Activated naive CD8-positive, alpha-beta T cell treated with anti-CD3 and anti-CD28 coated beads, Interleukin-2, amount 50 U/mL, for 24 hours (primary cell): Measurements from ENCODE around the gene RFX3.

ENCODE experiments used
- ATAC-seq: fragments of 150-1000 bp; cut with Tn5 transposase; one replicate; pipeline ENCODE4 v1.10.0; 2021
- DNase-seq: peaks from one replicate; pipeline ENCODE4 v3.0.0; 2021
- H3K27ac Mint-ChIP-seq: one replicate; pipeline ENCODE4 v1.8.0; 2021; ENCODE audit warnings: mild to moderate bottlenecking, mixed read lengths
- H3K27me3 Mint-ChIP-seq: one replicate; pipeline ENCODE4 v1.8.0; 2021; ENCODE audit warnings: mixed read lengths
- H3K36me3 Mint-ChIP-seq: one replicate; pipeline ENCODE4 v1.8.0; 2021; ENCODE audit warnings: low read depth, mixed read lengths
- H3K4me1 Mint-ChIP-seq: one replicate; pipeline ENCODE4 v1.8.0; 2021; ENCODE audit warnings: mixed read lengths
- H3K4me3 Mint-ChIP-seq: one replicate; pipeline ENCODE4 v1.8.0; 2021; ENCODE audit warnings: mild to moderate bottlenecking, moderate library complexity, mixed read lengths
- H3K9me3 Mint-ChIP-seq: one replicate; pipeline ENCODE4 v1.8.0; 2021; ENCODE audit warnings: mixed read lengths

Gene RFX3

DNA sequence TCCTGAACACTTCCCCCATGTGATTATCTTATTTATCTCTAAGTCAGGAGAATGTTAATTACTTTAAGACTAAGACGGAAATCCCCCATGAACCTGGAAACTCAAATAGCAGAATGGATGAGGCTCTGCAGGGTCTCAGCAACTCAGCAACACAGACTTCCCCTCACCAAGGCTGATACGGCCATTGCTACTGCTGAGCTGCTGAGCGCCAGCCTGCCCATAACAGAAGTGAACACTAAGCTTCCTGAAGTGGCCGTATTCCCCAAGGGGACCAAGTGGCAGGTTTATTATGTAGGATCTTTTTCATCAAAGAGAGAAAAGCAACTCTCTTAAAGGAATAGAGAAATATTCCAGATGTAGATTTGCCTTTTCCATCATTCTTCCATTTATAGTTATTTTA is 311.1 kb downstream of the RFX3 start:
- Mint-ChIP-seq H3K27me3 (peaks cover 10% of the 10 kb centered on the region), H3K4me1 (no peaks in the 10 kb centered on the region), H3K27ac (no peak overlapping the region), H3K36me3 (no peaks in the 10 kb centered on the region), H3K9me3 (no peaks in the 10 kb centered on the region), H3K4me3 (no peak overlapping the region)
- DNase-seq (no peak), ATAC-seq (no peak)

DNA sequence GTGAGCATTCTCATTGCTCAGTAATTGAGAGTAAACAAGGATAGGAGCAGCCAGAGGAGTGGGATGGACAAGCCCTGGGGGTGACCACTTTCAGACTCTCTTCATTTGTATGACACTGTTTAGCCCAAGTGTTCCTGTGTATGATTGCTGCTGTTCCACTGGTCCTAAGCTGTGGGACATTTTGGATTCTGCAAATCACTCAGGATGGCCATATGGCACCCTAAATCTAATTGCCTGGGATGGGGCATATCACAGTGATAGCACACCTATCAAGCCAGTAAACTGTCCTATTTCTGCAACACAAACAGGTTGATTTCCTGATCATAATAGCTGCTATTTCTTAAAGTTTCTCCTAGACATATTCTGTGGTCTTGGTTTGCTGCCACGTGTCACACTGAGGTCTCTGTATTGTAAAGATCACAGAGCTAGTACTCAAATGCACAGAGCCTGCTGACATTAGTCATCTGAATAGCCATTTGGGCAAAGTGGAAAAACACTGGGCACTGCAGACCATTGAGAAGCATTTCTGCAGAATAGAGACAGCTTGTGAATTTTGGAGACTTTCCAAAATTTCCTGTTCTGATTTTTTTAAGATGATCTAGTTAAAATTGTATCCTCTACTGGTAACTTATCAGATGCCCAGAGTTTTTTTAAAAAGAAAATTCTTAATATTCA is 320.2 kb downstream of the RFX3 start:
- no peaks in the 10 kb centered on the region for H3K4me1 Mint-ChIP-seq

DNA sequence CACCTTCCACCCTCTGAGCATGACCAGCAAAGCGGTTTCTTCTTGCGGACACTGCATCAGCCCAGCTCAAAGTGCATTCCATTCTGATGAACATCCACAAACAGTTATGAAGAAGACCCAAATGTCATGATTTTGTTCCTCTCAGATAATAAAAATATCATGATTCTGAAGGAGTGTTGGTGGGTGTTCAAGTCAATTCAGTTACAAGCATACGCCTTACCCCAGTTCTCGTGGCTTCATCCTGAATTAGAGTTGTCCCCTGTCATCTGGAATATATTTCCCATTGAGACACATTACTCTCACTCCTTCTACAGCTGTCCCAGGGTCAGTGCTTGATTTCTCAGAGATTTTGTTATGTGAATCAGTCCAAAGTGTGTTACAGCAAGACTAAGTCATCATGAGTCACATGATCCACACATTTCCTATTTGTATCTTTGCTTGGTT is 325.4 kb downstream of the RFX3 start:
- DNase-seq (no peak), ATAC-seq (no peak)
- Mint-ChIP-seq H3K4me3 (no peak overlapping the region), H3K36me3 (no peaks in the 10 kb centered on the region), H3K27me3 (peaks cover 22% of the 10 kb centered on the region), H3K9me3 (no peaks in the 10 kb centered on the region), H3K27ac (no peak overlapping the region), H3K4me1 (no peaks in the 10 kb centered on the region)

More for the DNA sequence above, 320.2 kb downstream of the RFX3 start:
- H3K9me3 Mint-ChIP-seq = no peaks in the 10 kb centered on the region
- H3K27me3 Mint-ChIP-seq = peaks cover 14% of the 10 kb centered on the region
- no peaks in the 10 kb centered on the region for H3K36me3 Mint-ChIP-seq
- no peak for ATAC-seq
- DNase-seq = no peak
- H3K27ac Mint-ChIP-seq = no peak overlapping the region
- H3K4me3 Mint-ChIP-seq = no peak overlapping the region

DNA sequence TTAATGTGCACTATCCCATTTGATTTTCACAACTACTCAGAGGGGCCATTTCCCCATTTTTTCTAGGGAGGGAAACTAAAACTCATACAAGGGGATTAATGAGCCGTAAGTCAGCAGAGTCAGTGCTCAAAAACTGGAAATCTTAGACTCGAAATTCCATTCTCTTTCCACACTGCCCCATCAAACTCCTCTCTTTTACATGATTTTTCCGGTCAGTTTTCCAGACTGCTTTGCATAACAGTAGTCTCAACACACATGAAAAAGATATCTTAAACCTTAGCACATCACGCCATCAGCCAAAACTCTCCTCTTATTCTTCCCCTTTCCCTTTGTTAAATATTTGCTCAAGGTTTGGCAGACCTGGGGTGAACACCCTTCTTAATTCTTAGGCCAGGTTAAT is 332.0 kb downstream of the RFX3 start:
- H3K36me3 Mint-ChIP-seq = no peaks in the 10 kb centered on the region
- no peak overlapping the region for H3K4me3 Mint-ChIP-seq
- peaks cover 11% of the 10 kb centered on the region for H3K27me3 Mint-ChIP-seq
- H3K4me1 Mint-ChIP-seq = no peaks in the 10 kb centered on the region
- H3K9me3 Mint-ChIP-seq = no peaks in the 10 kb centered on the region
- no peak for ATAC-seq
- H3K27ac Mint-ChIP-seq = no peak overlapping the region
- DNase-seq = no peak

DNA sequence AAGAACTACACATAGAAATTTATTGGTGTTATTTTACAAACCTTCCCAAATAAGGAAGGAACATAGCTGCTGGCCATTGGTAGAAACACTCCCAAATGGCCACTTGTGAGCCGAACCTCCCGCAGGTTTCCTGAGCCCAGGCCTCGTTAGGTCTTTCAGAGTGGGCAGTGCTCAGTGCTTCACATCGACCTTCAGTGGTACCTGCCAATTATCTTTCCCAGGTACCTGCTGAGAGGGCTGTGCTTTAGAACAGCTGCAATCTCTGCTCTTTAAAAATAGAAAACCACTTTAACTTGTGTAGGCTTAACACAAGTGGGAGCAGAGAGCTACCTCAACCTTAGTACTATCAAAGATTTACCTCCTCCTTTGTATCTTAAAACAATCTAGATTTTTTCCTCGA is 334.1 kb downstream of the RFX3 start:
- Mint-ChIP-seq H3K27ac (no peak overlapping the region), H3K4me1 (no peaks in the 10 kb centered on the region), H3K27me3 (peaks cover 16% of the 10 kb centered on the region)

DNA sequence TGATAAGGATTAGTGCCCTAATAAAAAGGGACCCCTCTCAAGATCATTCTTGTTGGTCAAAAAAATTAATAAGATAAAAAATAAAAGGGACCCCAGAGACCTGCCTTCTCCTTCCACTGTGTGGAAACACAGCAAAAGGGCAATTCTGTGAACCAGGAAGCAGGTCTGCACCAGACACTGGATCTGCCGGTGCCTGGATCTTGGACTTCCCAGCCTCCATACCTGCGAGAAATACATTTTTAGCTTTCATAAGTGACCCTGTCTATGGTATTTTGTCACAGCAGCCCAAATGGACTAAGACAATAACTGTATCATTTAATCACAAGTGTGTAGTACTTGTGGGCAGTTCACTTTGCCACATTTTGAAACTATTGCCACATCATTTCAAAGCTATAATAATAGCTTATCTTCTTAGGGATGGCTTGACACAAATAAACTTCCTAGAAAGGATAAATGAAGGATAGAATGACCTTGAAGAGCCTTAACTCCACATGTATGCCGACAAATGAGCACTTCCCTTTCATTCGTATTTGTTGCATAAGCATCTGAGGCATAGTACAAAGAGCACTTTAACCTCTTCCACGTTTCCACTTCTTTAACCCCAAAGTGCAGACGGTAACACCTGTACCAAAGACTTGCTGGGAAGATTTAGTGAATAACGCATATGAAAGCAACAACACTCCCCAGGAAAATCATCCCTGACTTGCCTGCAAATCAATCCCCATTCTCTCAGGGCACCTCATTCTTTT is 336.5 kb downstream of the RFX3 start:
- H3K27me3 Mint-ChIP-seq = peaks cover 9% of the 10 kb centered on the region
- no peak overlapping the region for H3K4me3 Mint-ChIP-seq
- no peaks in the 10 kb centered on the region for H3K4me1 Mint-ChIP-seq
- H3K9me3 Mint-ChIP-seq = no peaks in the 10 kb centered on the region
- H3K27ac Mint-ChIP-seq = no peak overlapping the region
- DNase-seq = no peak
- ATAC-seq = no peak
- H3K36me3 Mint-ChIP-seq = no peaks in the 10 kb centered on the region

More for the DNA sequence above, 334.1 kb downstream of the RFX3 start:
- no peaks in the 10 kb centered on the region for H3K9me3 Mint-ChIP-seq
- ATAC-seq (no peak), DNase-seq (no peak)
- no peak overlapping the region for H3K4me3 Mint-ChIP-seq
- H3K36me3 Mint-ChIP-seq = no peaks in the 10 kb centered on the region

DNA sequence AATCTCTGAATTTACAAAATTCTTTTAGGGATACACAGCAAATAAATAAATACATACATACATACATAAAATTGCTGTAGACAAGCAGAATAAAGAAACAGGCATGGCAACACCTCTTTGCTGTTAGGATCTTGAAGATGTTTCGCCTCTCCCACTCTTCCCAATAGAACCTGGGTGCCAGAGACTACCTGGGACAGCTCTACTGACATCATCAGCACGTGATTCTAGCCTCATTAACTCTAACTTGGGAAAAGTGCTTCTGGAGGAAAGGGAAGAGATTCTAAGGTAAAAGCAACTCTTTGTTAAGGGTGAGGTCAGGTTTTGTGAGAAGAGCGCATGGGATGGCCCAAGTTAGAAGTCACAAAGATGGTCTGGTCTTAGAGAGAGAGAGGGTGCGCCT is 339.1 kb downstream of the RFX3 start:
- Mint-ChIP-seq H3K36me3 (no peaks in the 10 kb centered on the region), H3K4me3 (no peak overlapping the region), H3K27ac (no peak overlapping the region), H3K27me3 (peaks cover 22% of the 10 kb centered on the region), H3K4me1 (peaks cover 2% of the 10 kb centered on the region), H3K9me3 (no peaks in the 10 kb centered on the region)
- ATAC-seq = no peak
- DNase-seq = no peak

DNA sequence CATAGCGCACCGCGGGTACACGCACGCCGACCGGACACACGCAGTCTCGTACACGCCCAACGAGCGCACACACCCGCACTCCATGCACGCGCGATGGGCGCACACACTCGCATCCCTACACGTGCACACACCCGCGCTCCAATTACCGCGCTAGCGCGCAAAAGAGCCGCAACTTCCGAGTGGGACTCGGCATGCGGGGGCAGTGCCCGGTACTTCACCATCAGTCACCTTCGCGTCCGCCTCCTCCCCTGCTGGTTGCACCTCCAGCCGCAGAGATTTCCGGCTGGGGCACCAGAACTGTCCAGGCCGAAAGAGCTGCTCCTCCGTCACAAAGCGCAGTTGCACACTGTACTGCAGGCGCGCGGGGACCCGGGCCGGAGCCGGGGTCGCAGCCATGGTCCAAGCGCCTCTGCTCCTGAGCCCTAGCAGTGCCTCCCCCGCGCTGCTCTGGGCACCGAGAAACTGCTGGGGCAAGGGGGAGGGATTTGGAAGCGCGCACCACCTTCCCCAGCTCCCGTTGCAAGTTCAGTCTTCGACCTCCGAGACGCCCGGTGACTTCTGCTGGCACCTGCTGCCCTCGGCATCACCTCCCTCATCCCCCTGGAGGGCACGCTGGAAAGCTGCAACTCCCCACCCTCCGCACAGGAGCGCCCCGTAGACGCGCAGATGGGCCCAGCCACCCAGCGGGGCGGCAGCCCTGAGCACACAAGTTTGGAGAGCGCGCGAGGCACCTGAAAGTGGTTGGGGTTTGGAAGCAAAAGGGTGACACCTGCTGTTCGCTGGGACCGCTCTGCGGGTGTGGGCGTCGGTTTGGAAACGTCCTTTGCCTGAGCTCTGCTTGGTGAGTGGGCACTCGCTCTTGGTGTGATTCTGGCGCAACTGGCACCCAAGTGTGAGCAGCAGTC is 344.5 kb downstream of the RFX3 start:
- Mint-ChIP-seq H3K9me3 (no peaks in the 10 kb centered on the region), H3K27ac (no peak overlapping the region), H3K4me3 (peak overlapping the region; percentile 58), H3K4me1 (peaks cover 5% of the 10 kb centered on the region), H3K36me3 (no peaks in the 10 kb centered on the region), H3K27me3 (peaks cover 36% of the 10 kb centered on the region)
- ATAC-seq = peak; percentile 70
- peak; percentile 42 for DNase-seq

DNA sequence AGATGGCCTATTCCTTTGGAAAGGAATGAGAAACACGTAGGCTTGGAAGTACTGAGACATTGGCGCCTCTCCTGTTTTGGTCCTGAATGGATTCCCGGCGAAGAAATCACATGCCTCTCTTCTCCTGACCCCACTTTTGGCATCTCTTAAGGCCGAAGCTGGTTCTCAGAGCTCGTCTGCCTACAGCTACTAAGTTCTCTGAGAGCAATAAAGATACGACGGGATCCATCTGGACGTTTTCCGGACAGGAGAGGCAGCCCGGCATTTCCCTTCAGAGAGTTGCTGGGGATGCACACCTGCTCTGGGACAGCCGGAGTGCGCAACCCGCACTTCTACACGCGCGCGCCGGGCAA is 345.1 kb downstream of the RFX3 start:
- H3K27me3 Mint-ChIP-seq = peaks cover 38% of the 10 kb centered on the region
- DNase-seq = no peak
- H3K9me3 Mint-ChIP-seq = no peaks in the 10 kb centered on the region
- peaks cover 5% of the 10 kb centered on the region for H3K4me1 Mint-ChIP-seq
- H3K27ac Mint-ChIP-seq = no peak overlapping the region
- no peak for ATAC-seq
- H3K4me3 Mint-ChIP-seq = no peak overlapping the region
- H3K36me3 Mint-ChIP-seq = no peaks in the 10 kb centered on the region

DNA sequence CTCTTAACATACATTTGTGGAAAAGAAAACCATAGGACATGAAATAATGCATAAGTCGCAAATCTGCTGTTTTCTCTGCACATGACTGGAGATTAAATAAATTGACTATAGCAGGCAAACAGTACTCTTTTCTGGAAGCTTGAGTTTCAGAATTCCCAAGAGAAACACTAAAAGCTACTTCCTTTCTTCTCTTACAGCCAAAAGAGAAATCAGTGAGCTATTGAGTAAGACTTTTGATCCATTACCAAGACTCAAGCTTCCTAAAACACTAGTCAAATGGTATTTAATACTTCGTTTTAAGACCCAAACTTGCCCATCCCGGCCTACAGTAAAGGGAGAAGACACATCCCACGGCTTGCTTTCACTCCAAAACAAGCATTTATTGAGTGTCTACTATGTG is 346.1 kb downstream of the RFX3 start:
- no peak overlapping the region for H3K27ac Mint-ChIP-seq
- H3K4me3 Mint-ChIP-seq = no peak overlapping the region
- ATAC-seq = no peak
- H3K9me3 Mint-ChIP-seq = no peaks in the 10 kb centered on the region
- H3K4me1 Mint-ChIP-seq = peaks cover 5% of the 10 kb centered on the region
- DNase-seq = no peak
- no peaks in the 10 kb centered on the region for H3K36me3 Mint-ChIP-seq
- H3K27me3 Mint-ChIP-seq = peaks cover 38% of the 10 kb centered on the region

DNA sequence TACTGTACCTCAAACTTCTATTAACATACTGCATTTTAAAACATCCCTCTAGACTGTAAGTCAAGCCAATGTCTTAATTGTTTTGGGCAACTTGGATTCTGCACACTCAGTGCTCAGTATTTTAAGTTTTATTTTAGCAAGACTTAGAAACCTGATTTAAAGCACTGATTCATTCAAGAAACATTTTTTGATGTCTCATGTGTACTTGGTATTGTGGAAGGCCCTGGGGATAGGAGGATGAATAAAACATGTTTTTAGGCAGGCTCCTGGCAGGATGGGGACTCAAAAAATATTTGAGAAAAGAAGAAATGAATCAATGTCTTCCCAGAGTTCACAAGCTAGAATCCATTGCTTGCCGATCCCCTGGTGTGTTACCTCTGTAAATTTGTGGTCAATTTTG is 347.9 kb downstream of the RFX3 start:
- Mint-ChIP-seq H3K4me3 (no peak overlapping the region), H3K9me3 (no peaks in the 10 kb centered on the region), H3K27me3 (peaks cover 33% of the 10 kb centered on the region), H3K36me3 (no peaks in the 10 kb centered on the region), H3K27ac (no peak overlapping the region), H3K4me1 (peaks cover 5% of the 10 kb centered on the region)
- ATAC-seq (no peak), DNase-seq (no peak)

DNA sequence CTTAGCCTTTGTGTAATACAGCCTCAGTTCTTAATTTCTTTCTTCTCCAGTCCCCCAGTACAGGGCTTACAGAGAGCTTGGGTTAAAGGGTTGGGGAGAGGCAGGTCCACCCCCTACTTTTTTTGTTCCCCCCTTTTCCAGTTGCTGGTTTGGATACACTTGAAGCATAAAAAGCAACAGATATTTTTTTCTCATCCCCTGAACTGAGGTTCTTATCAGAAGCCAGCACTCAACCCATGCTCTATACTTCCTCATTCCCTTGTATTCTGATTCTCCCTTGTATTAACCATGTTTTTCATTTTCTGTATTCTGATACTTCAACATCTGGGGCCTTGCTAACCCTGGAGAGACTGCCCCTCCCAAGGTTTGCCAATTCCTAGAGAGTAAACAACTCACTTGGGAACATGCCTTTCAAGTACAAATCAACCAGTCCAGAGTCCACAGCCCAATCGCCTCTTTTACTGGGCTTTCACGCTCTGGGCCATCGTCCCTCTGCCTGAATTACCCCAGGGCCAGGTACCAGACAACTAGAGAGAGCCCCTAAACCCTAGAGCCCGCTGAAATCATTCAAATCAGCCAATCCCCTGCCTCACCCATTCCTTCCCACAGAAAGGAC is 348.5 kb downstream of the RFX3 start:
- Mint-ChIP-seq H3K4me1 (peaks cover 5% of the 10 kb centered on the region), H3K4me3 (no peak overlapping the region), H3K9me3 (no peaks in the 10 kb centered on the region), H3K27me3 (peaks cover 29% of the 10 kb centered on the region), H3K36me3 (no peaks in the 10 kb centered on the region), H3K27ac (no peak overlapping the region)
- DNase-seq = no peak
- no peak for ATAC-seq

DNA sequence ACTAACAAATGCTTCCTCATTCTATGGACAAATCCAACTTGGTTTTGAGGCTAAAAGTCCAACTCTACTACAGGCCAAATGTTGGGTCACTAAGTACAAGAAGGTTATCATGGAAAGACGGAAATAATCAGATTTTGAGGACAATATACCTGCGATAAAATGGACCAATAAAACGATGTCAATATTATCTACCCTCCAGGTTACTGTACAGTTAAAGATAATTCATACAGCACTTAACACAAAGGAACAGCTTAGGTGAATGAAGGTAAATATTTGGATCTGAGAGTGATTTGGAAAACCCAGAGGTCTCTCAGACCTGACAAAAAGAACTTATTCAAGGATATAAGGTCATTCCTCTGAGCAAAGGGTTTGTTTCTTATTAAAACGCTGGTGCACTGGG is 352.4 kb downstream of the RFX3 start:
- Mint-ChIP-seq H3K36me3 (no peaks in the 10 kb centered on the region), H3K27me3 (peaks cover 6% of the 10 kb centered on the region), H3K27ac (no peak overlapping the region), H3K4me1 (no peaks in the 10 kb centered on the region), H3K4me3 (no peak overlapping the region), H3K9me3 (no peaks in the 10 kb centered on the region)
- DNase-seq (no peak), ATAC-seq (no peak)

DNA sequence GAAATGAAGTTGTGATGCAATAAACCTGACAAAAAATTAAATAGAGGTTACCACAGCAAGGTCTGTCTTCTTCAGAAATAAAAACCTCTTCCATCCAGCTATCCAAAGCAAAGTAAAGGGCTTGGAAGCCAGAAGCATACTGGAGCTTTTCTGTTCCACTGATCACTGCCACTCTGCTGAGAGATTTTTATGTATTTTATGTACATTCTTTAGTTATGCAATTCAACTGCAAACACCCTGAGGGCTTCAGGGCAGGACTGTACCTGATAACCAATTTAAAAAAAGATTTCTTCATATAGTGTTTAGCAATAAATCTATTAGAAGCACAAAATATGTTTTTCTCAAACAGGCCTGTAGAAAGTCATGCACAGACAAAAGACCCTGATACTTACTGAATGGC is 355.0 kb downstream of the RFX3 start:
- DNase-seq = no peak
- Mint-ChIP-seq H3K9me3 (no peaks in the 10 kb centered on the region), H3K4me3 (no peak overlapping the region), H3K27me3 (peaks cover 14% of the 10 kb centered on the region), H3K27ac (no peak overlapping the region), H3K36me3 (no peaks in the 10 kb centered on the region), H3K4me1 (no peaks in the 10 kb centered on the region)
- no peak for ATAC-seq
